HUES48 (cell line): Measurements from ENCODE around the gene SEMA4D.
A peak's percentile ranks its signal among the peaks of the same experiment; 100 is the strongest.
"Not testable (repeated sequence)": the region's sequence is repeated elsewhere in the genome, so short reads cannot be mapped to it uniquely, and the experiment has no call there.

Experiments used
- H3K27ac ChIP-seq: one replicate; pipeline ENCODE4 v1.7.0; 2013; ENCODE audit warnings: low read depth, low read length, inconsistent platforms
- H3K27me3 ChIP-seq: 2 replicates; pipeline ENCODE4 v1.6.1; 2013; ENCODE audit warnings: mild to moderate bottlenecking, low read length; ENCODE audit not compliant: control insufficient read depth, insufficient read depth
- H3K36me3 ChIP-seq: 2 replicates; pipeline ENCODE4 v1.6.1; 2013; ENCODE audit warnings: low read length; ENCODE audit not compliant: control insufficient read depth, insufficient read depth
- H3K4me1 ChIP-seq: 2 replicates; pipeline ENCODE4 v1.6.1; 2013; ENCODE audit warnings: mild to moderate bottlenecking, low read length; ENCODE audit not compliant: control insufficient read depth, insufficient read depth
- H3K4me3 ChIP-seq: 2 replicates; pipeline ENCODE4 v1.5.1; 2013; ENCODE audit warnings: mild to moderate bottlenecking, low read depth, low read length
- H3K9ac ChIP-seq: 2 replicates; pipeline ENCODE4 v1.6.1; 2013; ENCODE audit warnings: mild to moderate bottlenecking, low read depth, low read length, moderate library complexity
- H3K9me3 ChIP-seq: 2 replicates; pipeline ENCODE4 v1.6.1; 2013; ENCODE audit warnings: low read length; ENCODE audit not compliant: control insufficient read depth, insufficient read depth

Gene SEMA4D

DNA sequence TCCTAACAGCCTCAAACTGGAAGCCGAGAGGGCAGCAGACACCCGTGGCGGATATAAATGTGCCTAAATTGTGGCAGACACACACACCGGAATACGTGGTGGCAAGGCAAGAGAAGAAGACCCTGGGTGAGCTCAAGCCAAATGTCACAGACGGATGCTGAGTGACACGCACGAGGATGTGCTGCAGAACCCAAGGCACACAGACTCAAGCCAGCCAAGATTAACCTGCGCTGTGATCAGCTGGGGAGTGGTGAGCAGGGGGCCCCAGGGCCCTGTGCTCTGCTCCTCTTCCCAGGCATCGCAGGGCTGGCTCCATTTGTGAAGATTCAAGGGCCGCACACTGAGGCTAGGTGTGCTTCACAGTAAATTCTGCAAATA lies 16.4 kb downstream of the SEMA4D start:
- no peaks in the 10 kb centered on the region for H3K27me3 ChIP-seq
- no peak overlapping the region for H3K4me3 ChIP-seq
- H3K27ac ChIP-seq, result no peak overlapping the region
- H3K36me3 ChIP-seq, result peaks cover 7% of the 10 kb centered on the region
- no peak overlapping the region for H3K9ac ChIP-seq
- no peaks in the 10 kb centered on the region for H3K9me3 ChIP-seq
- H3K4me1 ChIP-seq, result peaks cover 11% of the 10 kb centered on the region; the same call in 1 of the 2 replicates

DNA sequence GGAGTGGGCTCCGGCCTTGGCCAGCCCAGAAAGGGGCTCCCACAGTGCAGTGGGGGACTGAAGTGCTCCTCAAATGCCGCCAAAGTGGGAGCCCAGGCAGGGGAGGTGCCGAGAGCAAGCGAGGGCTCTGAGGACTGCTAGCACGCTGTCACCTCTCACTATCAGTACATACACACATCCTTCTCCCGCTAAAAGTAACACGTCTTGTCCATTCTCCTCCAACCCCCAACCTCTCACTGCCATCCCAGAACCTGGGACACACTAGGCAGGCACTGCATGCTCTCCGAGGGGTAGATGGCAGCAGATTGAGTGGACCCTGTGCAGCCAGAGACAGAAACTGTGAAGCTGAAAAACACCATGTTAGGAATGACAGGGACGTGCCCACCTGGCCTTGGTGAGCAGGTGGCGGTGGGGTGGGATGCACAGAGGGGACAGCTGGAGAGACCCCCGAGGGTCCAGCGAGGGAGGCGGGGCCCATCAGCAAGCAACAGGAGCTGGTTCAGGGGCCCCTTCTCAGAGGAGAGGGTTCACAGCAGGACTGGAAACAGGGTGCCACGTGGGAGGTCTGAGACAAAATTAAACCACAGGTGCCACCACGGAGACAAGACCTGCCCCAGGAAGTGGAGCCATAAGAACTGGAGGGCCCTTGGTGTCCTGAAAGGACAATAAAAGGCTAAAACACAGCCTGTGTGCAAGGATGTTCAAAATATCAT lies 16.9 kb downstream of the SEMA4D start:
- H3K27me3 ChIP-seq, result no peaks in the 10 kb centered on the region
- H3K27ac ChIP-seq, result no peak overlapping the region
- no peaks in the 10 kb centered on the region for H3K9me3 ChIP-seq
- peaks cover 7% of the 10 kb centered on the region for H3K36me3 ChIP-seq
- no peak overlapping the region for H3K4me3 ChIP-seq
- peaks cover 8% of the 10 kb centered on the region; the same call in 1 of the 2 replicates for H3K4me1 ChIP-seq
- H3K9ac ChIP-seq, result no peak overlapping the region

DNA sequence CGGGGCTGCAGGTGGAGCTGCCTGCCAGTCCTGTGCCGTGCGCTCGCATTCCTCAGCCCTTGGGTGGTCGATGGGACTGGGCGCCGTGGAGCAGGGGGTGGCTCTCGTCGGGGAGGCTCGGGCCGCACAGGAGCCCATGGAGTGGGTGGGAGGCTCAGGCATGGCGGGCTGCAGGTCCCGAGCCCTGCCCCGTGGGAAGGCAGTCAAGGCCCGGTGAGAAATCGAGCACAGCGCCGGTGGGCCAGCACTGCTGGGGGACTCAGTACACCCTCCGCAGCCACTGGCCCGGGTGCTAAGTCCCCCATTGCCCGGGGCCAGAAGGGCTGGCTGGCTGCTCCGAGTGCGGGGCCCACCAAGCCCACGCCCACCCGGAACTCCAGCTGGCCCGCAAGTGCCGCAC lies 17.5 kb downstream of the SEMA4D start:
- H3K4me1 ChIP-seq, H3K36me3 ChIP-seq, H3K9me3 ChIP-seq, H3K27me3 ChIP-seq, H3K27ac ChIP-seq, H3K4me3 ChIP-seq, H3K9ac ChIP-seq: not testable (repeated sequence)

DNA sequence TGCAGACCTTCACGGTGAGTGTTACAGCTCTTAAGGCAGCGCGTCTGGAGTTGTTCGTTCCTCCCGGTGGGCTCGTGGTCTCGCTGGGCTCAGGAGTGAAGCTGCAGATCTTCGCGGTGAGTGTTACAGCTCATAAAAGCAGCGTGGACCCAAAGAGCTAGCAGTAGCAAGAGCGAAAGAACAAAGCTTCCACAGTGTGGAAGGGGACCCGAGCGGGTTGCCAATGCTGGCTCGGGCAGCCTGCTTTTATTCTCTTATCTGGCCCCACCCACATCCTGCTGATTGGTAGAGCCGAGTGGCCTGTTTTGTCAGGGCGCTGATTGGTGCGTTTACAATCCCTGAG lies 18.3 kb downstream of the SEMA4D start:
- not testable (repeated sequence) for H3K9ac ChIP-seq, H3K4me1 ChIP-seq, H3K4me3 ChIP-seq, H3K27ac ChIP-seq, H3K27me3 ChIP-seq, H3K9me3 ChIP-seq, H3K36me3 ChIP-seq

DNA sequence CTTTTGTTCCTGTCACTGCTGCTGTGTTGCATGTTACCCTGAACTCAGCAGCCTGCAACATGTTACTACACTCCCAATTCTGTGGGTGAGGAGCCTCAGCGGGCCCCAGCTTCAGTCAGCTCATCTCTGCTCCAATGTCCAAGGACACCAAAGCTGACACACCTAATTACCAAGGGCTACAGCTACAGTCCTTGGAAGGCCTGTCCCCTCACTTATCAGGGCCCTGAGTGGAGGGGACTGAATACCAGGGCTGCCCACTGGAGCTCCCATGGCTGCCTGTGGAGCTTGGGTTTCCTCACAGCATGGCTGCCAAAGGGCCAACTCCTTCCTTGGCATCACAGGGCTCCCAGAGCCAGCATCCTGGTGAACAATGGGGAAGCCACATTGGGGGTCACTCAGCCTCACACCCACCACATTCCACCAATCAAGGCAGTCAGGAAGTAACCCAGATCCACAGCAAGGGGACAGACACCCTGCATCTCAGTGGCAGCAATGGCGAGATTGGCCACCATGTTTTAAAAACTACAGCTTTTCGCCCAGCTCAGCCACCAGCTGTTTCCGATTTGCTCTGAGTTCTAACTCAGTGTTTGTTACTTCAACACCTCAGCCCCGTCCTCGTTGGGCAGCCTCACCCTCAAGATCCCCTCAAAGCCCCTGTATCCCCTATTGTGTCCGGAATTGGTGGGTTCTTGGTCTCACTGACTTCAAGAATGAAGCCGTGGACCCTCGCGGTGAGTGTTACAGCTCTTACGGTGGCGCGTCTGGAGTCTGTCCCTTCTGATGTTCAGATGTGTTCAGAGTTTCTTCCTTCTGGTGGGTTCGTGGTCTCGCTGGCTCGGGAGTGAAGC lies 18.9 kb downstream of the SEMA4D start:
- H3K9ac ChIP-seq, result no peak overlapping the region
- peaks cover 6% of the 10 kb centered on the region; the same call in 1 of the 2 replicates for H3K4me1 ChIP-seq
- no peaks in the 10 kb centered on the region for H3K9me3 ChIP-seq
- H3K4me3 ChIP-seq, result no peak overlapping the region
- peaks cover 7% of the 10 kb centered on the region for H3K36me3 ChIP-seq
- no peaks in the 10 kb centered on the region for H3K27me3 ChIP-seq
- no peak overlapping the region for H3K27ac ChIP-seq

GRCh38 chr9:89477811-89478630 lies 19.9 kb downstream of the SEMA4D start:
- H3K9me3 ChIP-seq, result no peaks in the 10 kb centered on the region
- H3K27me3 ChIP-seq, result no peaks in the 10 kb centered on the region
- H3K9ac ChIP-seq, result no peak overlapping the region
- peak overlapping the region; percentile 31 for H3K27ac ChIP-seq
- H3K36me3 ChIP-seq, result peaks cover 7% of the 10 kb centered on the region
- peaks cover 6% of the 10 kb centered on the region; the same call in 1 of the 2 replicates for H3K4me1 ChIP-seq
- H3K4me3 ChIP-seq, result no peak overlapping the region

GRCh38 chr9:89477384-89477783 lies 20.5 kb downstream of the SEMA4D start:
- H3K4me1 ChIP-seq, result peaks cover 6% of the 10 kb centered on the region; the same call in 1 of the 2 replicates
- no peaks in the 10 kb centered on the region for H3K27me3 ChIP-seq
- H3K36me3 ChIP-seq, result peaks cover 7% of the 10 kb centered on the region
- H3K4me3 ChIP-seq, result no peak overlapping the region
- no peak overlapping the region for H3K9ac ChIP-seq
- no peaks in the 10 kb centered on the region for H3K9me3 ChIP-seq
- H3K27ac ChIP-seq, result no peak overlapping the region

GRCh38 chr9:89476546-89476945 lies 21.4 kb downstream of the SEMA4D start:
- no peak overlapping the region for H3K4me3 ChIP-seq
- no peak overlapping the region for H3K9ac ChIP-seq
- peaks cover 6% of the 10 kb centered on the region; the same call in 1 of the 2 replicates for H3K4me1 ChIP-seq
- H3K9me3 ChIP-seq, result no peaks in the 10 kb centered on the region
- no peak overlapping the region for H3K27ac ChIP-seq
- peaks cover 7% of the 10 kb centered on the region for H3K36me3 ChIP-seq
- H3K27me3 ChIP-seq, result no peaks in the 10 kb centered on the region

DNA sequence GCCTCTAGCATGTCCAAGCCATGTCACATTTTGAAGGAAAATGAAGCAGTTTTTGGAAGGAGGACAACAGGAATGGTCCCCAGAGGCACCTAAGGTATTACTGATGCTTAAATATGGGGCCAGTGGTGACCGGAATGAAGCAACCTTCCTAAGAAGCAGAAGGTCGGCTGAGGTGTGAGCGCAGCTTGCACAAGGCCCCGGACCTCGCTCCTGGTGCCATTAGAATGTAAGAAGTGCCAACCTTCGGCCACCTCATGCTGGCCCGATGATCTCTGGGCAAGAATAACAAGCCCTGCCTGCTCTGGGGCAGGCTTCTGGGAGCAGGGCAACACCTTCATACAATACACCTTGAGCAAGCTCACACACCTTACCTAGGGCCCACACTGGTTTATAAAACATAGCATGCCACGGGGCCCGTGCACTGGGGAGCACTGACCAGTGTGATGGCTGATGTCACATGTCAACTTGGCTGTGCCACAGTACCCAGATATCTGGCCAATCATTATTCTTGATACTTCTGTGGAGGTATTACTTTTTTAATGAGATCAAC lies 21.9 kb downstream of the SEMA4D start:
- H3K4me3 ChIP-seq, result no peak overlapping the region
- H3K9ac ChIP-seq, result no peak overlapping the region
- peaks cover 7% of the 10 kb centered on the region for H3K36me3 ChIP-seq
- peaks cover 8% of the 10 kb centered on the region for H3K4me1 ChIP-seq
- no peaks in the 10 kb centered on the region for H3K27me3 ChIP-seq
- H3K27ac ChIP-seq, result no peak overlapping the region
- H3K9me3 ChIP-seq, result no peaks in the 10 kb centered on the region

- H3K27ac ChIP-seq, result no peak overlapping the region
- peaks cover 19% of the 10 kb centered on the region for H3K4me1 ChIP-seq
- no peak overlapping the region for H3K4me3 ChIP-seq
- H3K27me3 ChIP-seq, result no peaks in the 10 kb centered on the region
- H3K9ac ChIP-seq, result no peak overlapping the region
- no peaks in the 10 kb centered on the region for H3K9me3 ChIP-seq
- peaks cover 7% of the 10 kb centered on the region for H3K36me3 ChIP-seq
Observed at GRCh38 chr9:89474939-89475338, 23.0 kb downstream of the SEMA4D start.
